Endothelial cell of umbilical vein (primary cell): ENCODE results near the gene MAN1A2. TPM values are rescaled to one million over a fixed set of nuclear protein-coding genes. Genes with fewer than 3 reads are reported as not detected.

Source experiments
- BruUV-seq: library from RNA; stranded (reverse); fragments of 400-500 nt; replicated peaks from 2 replicates; lab custom pipeline; 2021; lab: Mats Ljungman, UMichigan
- CTCF ChIA-PET: fragments of 300-600, 350-600 bp; sonication (Branson Sonifier 250); formaldehyde crosslinking; loops from one replicate; lab custom pipeline; 2021; ENCODE audit warnings: antibody characterized with exemption, inconsistent platforms; lab: Charles Lee
- POLR2A ChIA-PET: fragments of 300-600, 350-600 bp; sonication (Branson Sonifier 250); formaldehyde crosslinking; loops from one replicate; lab custom pipeline; 2021; ENCODE audit warnings: antibody characterized with exemption, inconsistent platforms; lab: Charles Lee
- DNase-seq: peaks from one replicate; pipeline ENCODE4 v3.0.0-alpha.2; 2011; ENCODE audit warnings: low read depth, low spot score
- FAIRE-seq: peaks from 2 replicates; lab custom pipeline; 2011; peaks lifted over from hg19 to GRCh38; lab: Jason Lieb, UNC
- H2AFZ ChIP-seq: 2 replicates; pipeline ENCODE4 v1.6.0; 2012; ENCODE audit warnings: low read depth, low read length, control low read depth, inconsistent platforms
- H3K27ac ChIP-seq: 2 replicates; pipeline ENCODE4 v1.5.1; 2011; ENCODE audit warnings: low read depth, mild to moderate bottlenecking, control low read depth, low read length, moderate library complexity; ENCODE audit not compliant: insufficient read depth
- H3K27me3 ChIP-seq, 2 experiments: 2 replicates each; pipeline versions ENCODE4 v1.6.0 to v1.6.1; 2011; ENCODE audit warnings: low read length in 2 of 2, mixed read lengths in 1 of 2; ENCODE audit not compliant: control insufficient read depth in 2 of 2, insufficient read depth in 2 of 2
- H3K36me3 ChIP-seq, 2 experiments: 2 replicates in 1 of 2; 3 replicates in 1 of 2; pipeline ENCODE4 v1.5.1; 2011; ENCODE audit warnings: low read length in 2 of 2, mild to moderate bottlenecking in 1 of 2, moderate library complexity in 1 of 2; ENCODE audit not compliant: control insufficient read depth in 2 of 2, insufficient read depth in 2 of 2; ENCODE audit errors: extremely low read depth in 1 of 2
- H3K4me1 ChIP-seq: 3 replicates; pipeline ENCODE4 v1.5.1; 2011; ENCODE audit warnings: mild to moderate bottlenecking, low read length; ENCODE audit not compliant: control insufficient read depth, insufficient read depth; ENCODE audit errors: extremely low read depth
- H3K4me2 ChIP-seq: 2 replicates; pipeline ENCODE4 v1.6.1; 2011; ENCODE audit warnings: low read length, control low read depth, mixed read lengths; ENCODE audit not compliant: insufficient read depth
- H3K4me3 ChIP-seq, 3 experiments: fragments of 200-600 bp in 1 of 3; sonication (generic), shearing (Covaris generic) in 1 of 3; replicated peaks in 1 of 3; 2 replicates each; pipeline ENCODE4 v1.5.1; 2011 to 2016; ENCODE audit warnings: control low read depth in 3 of 3, low read length in 3 of 3, mild to moderate bottlenecking in 2 of 3, inconsistent platforms in 1 of 3, low read depth in 1 of 3, moderate library complexity in 1 of 3; ENCODE audit not compliant: insufficient read depth in 1 of 3
- H3K79me2 ChIP-seq: 2 replicates; pipeline ENCODE4 v1.6.0; 2012; ENCODE audit warnings: low read length, inconsistent platforms; ENCODE audit not compliant: control insufficient read depth, insufficient read depth
- H3K9ac ChIP-seq: replicated peaks from 2 replicates; pipeline ENCODE3; 2011; ENCODE audit warnings: low read length, control low read depth; ENCODE audit not compliant: insufficient read depth; ENCODE audit errors: extremely low read depth
- H3K9me1 ChIP-seq: replicated peaks from 3 replicates; pipeline ENCODE4 v1.6.0; 2011; ENCODE audit warnings: mild to moderate bottlenecking, low read length; ENCODE audit not compliant: control insufficient read depth, insufficient read depth; ENCODE audit errors: extremely low read depth
- H3K9me3 ChIP-seq: replicated peaks from 2 replicates; pipeline ENCODE4 v1.5.1; 2012; ENCODE audit warnings: low read length, inconsistent platforms; ENCODE audit not compliant: control insufficient read depth, insufficient read depth
- H4K20me1 ChIP-seq: replicated peaks from 2 replicates; pipeline ENCODE3; 2011; ENCODE audit warnings: mild to moderate bottlenecking, low read length; ENCODE audit not compliant: control insufficient read depth, insufficient read depth; ENCODE audit errors: extremely low read depth
- CTCF ChIP-seq, 2 donors: IDR thresholded peaks; 1 replicate in 1 of 2; 2 replicates in 1 of 2; pipeline ENCODE4 v1.5.1; 2011; ENCODE audit warnings: low read length in 2 of 2, mild to moderate bottlenecking in 2 of 2, moderate library complexity in 2 of 2, control low read depth in 1 of 2, inconsistent platforms in 1 of 2, low read depth in 1 of 2; ENCODE audit not compliant: insufficient read depth in 1 of 2; ENCODE audit errors: extremely low read depth in 1 of 2
- EZH2 ChIP-seq: IDR thresholded peaks from 2 replicates; pipeline ENCODE4 v1.6.1; 2012; ENCODE audit warnings: borderline replicate concordance, low read depth, mild to moderate bottlenecking, moderate library complexity, low read length, inconsistent platforms; ENCODE audit not compliant: severe bottlenecking
- FOS ChIP-seq: IDR thresholded peaks from 2 replicates; pipeline ENCODE4 v1.6.1; 2011; ENCODE audit warnings: mild to moderate bottlenecking, low read length, moderate library complexity, borderline replicate concordance; ENCODE audit not compliant: insufficient read depth
- GATA2 ChIP-seq: IDR thresholded peaks from 2 replicates; pipeline ENCODE4 v1.7.0; 2011; ENCODE audit warnings: low read depth, mild to moderate bottlenecking, moderate library complexity, mixed read lengths, low read length; ENCODE audit not compliant: insufficient read length, insufficient read depth
- JUN ChIP-seq: IDR thresholded peaks from 2 replicates; pipeline ENCODE4 v1.6.1; 2011; ENCODE audit warnings: borderline replicate concordance, low read depth; ENCODE audit not compliant: insufficient read length, insufficient read depth
- MAX ChIP-seq: IDR thresholded peaks from 2 replicates; pipeline ENCODE4 v1.6.1; 2011; ENCODE audit not compliant: insufficient read depth, insufficient read length
- MYC ChIP-seq: IDR thresholded peaks from one replicate; pipeline ENCODE4 v1.6.1; 2011; ENCODE audit warnings: mild to moderate bottlenecking, low read depth, low read length
- POLR2A ChIP-seq: IDR thresholded peaks from 2 replicates; pipeline ENCODE4 v1.6.1; 2012; ENCODE audit warnings: low read depth, mild to moderate bottlenecking, control low read depth, low read length
- POLR2AphosphoS5 ChIP-seq: IDR thresholded peaks from 2 replicates; pipeline ENCODE4 v1.6.1; 2012; ENCODE audit warnings: low read depth, mild to moderate bottlenecking, control low read depth, low read length, moderate library complexity; ENCODE audit not compliant: insufficient read depth
- dilution Hi-C: fragments of 300-500 bp; cut with MboI; formaldehyde crosslinking; loops from one replicate; pipeline ENCODE4 v1.15.0; 2019; ENCODE audit warnings: low sequenced_read_pairs; ENCODE audit not compliant: extremely low pct_ligation_motif_present
- intact Hi-C: fragments of 100-400 bp; cut with micrococcal nuclease; formaldehyde crosslinking; loops from one replicate; pipeline ENCODE4 v1.10.0; 2022
- polyA plus RNA-seq, 4 experiments: library from polyadenylated mRNA; depleted of rRNA in 3 of 4; stranded (reverse) in 3 of 4; unstranded in 1 of 4; fragments of >200 nt; gene quantifications; 2 replicates each; pipeline versions ENCODE4 v1.2.1 to v1.2.3, GENCODE V29; 2011 to 2012; ENCODE audit warnings: missing spikeins in 1 of 4
- total RNA-seq: library from RNA; stranded (reverse); gene quantifications from 2 replicates; pipeline ENCODE4 v1.2.3, GENCODE V29; 2021

The MAN1A2 gene
- total and polyA plus RNA-seq, 2 donors (not counting 3 experiments of a cell fraction or from before 2014, with no cell fraction given), result 13.5 to 36.2 TPM

DNA sequence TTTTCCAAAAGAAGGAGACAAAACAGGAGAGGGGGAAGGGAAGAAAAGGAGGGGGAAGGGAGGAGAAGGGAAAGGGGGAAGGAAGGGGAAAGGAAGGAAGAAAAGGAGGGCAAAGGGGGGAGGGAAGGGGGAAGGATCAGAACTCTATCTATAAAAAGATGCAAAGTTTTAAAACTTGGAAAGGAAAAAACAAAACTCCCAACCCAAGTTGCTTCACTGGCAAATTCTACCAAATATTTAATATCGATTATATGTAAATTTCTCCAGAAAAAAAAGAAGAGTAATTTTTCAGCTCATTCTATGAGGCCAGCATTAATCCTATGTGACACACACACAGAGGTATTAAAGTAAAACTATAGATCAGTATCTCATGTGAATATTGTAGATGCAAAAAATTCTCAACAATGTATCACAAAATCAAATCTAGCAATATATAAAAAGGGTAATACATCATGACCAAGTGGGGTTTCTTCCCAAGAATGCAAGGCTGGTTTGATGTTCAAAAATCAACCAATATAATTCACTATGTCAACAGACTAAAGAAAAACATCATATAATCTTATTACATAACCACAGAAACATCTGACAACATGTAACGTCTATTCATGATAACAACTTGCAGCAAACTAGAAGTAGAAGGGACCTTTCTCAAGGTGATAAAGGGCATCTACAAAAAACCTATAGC, 57.9 kb downstream of the MAN1A2 start:
- Histone ChIP-seq H3K27me3 (no peaks in the 10 kb centered on the region), H3K9me3 (no peaks in the 10 kb centered on the region), H3K9ac (no peak overlapping the region), H3K4me3 (no peak overlapping the region), H2AFZ (no peak overlapping the region), H3K36me3 (no peaks in the 10 kb centered on the region), H3K27ac (no peak overlapping the region), H3K79me2 (no peaks in the 10 kb centered on the region), H4K20me1 (no peaks in the 10 kb centered on the region), H3K4me1 (no peaks in the 10 kb centered on the region), H3K4me2 (no peak overlapping the region), H3K9me1 (no peaks in the 10 kb centered on the region)
- CTCF ChIA-PET, result no interaction called here
- DNase-seq (no peak), FAIRE-seq (no peak)
- POLR2A ChIA-PET, result no interaction called here
- intact Hi-C loops, result no loop called here
- TF ChIP-seq MYC (no peak), EZH2 (no peak), GATA2 (no peak), FOS (no peak)
- dilution Hi-C loops, result no loop called here
- BruUV-seq, result no TSS peak

GRCh38 chr1:117427297-117427696, 60.0 kb downstream of the MAN1A2 start:
- H3K79me2 ChIP-seq, result no peaks in the 10 kb centered on the region
- no peaks in the 10 kb centered on the region for H3K9me1 ChIP-seq
- no peaks in the 10 kb centered on the region for H3K36me3 ChIP-seq
- no peak overlapping the region for H3K27ac ChIP-seq
- CTCF ChIA-PET, result interaction anchor here (0.7 to 1.3 kb wide), 3 partner anchors 11 to 14 kb away, joined by 3 to 4 read pairs (median 3); no protein-coding TSS in a partner anchor
- dilution Hi-C loops, result no loop called here
- no peak overlapping the region for H3K4me3 ChIP-seq
- H3K9me3 ChIP-seq, result no peaks in the 10 kb centered on the region
- H4K20me1 ChIP-seq, result no peaks in the 10 kb centered on the region
- intact Hi-C loops, result no loop called here
- POLR2A ChIA-PET, result no interaction called here
- H3K27me3 ChIP-seq, result no peaks in the 10 kb centered on the region
- FAIRE-seq, result no peak
- TF ChIP-seq EZH2 (no peak), MYC (no peak), FOS (no peak), POLR2AphosphoS5 (no peak), MAX (no peak), JUN (no peak), GATA2 (no peak), POLR2A (no peak), CTCF (IDR thresholded peaks at IDR 0.05; ENCODE audit: extremely low read depth in 1 of 2, insufficient read depth in 1 of 2, low read depth in 1 of 2, low read length in 2 of 2) (no peak)
- H3K4me1 ChIP-seq, result no peaks in the 10 kb centered on the region
- H3K4me2 ChIP-seq, result no peak overlapping the region
- H3K9ac ChIP-seq, result no peak overlapping the region
- DNase-seq, result no peak
- no peak overlapping the region for H2AFZ ChIP-seq
- BruUV-seq, result no TSS peak
